Endothelial cell of umbilical vein (primary cell): ENCODE results near the gene COL5A1. TPM values are rescaled to one million over a fixed set of nuclear protein-coding genes. Genes with fewer than 3 reads are reported as not detected.

Experiments
- BruUV-seq: library from RNA; stranded (reverse); fragments of 400-500 nt; replicated peaks from 2 replicates; lab custom pipeline; 2021; lab: Mats Ljungman, UMichigan
- CTCF ChIA-PET: fragments of 300-600, 350-600 bp; sonication (Branson Sonifier 250); formaldehyde crosslinking; loops from one replicate; lab custom pipeline; 2021; ENCODE audit warnings: antibody characterized with exemption, inconsistent platforms; lab: Charles Lee
- POLR2A ChIA-PET: fragments of 300-600, 350-600 bp; sonication (Branson Sonifier 250); formaldehyde crosslinking; loops from one replicate; lab custom pipeline; 2021; ENCODE audit warnings: antibody characterized with exemption, inconsistent platforms; lab: Charles Lee
- DNase-seq: peaks from one replicate; pipeline ENCODE4 v3.0.0-alpha.2; 2011; ENCODE audit warnings: low read depth, low spot score
- FAIRE-seq: peaks from 2 replicates; lab custom pipeline; 2011; peaks lifted over from hg19 to GRCh38; lab: Jason Lieb, UNC
- H2AFZ ChIP-seq: 2 replicates; pipeline ENCODE4 v1.6.0; 2012; ENCODE audit warnings: low read depth, low read length, control low read depth, inconsistent platforms
- H3K27ac ChIP-seq: 2 replicates; pipeline ENCODE4 v1.5.1; 2011; ENCODE audit warnings: low read depth, mild to moderate bottlenecking, control low read depth, low read length, moderate library complexity; ENCODE audit not compliant: insufficient read depth
- H3K27me3 ChIP-seq, 2 experiments: 2 replicates each; pipeline versions ENCODE4 v1.6.0 to v1.6.1; 2011; ENCODE audit warnings: low read length in 2 of 2, mixed read lengths in 1 of 2; ENCODE audit not compliant: control insufficient read depth in 2 of 2, insufficient read depth in 2 of 2
- H3K36me3 ChIP-seq, 2 experiments: 2 replicates in 1 of 2; 3 replicates in 1 of 2; pipeline ENCODE4 v1.5.1; 2011; ENCODE audit warnings: low read length in 2 of 2, mild to moderate bottlenecking in 1 of 2, moderate library complexity in 1 of 2; ENCODE audit not compliant: control insufficient read depth in 2 of 2, insufficient read depth in 2 of 2; ENCODE audit errors: extremely low read depth in 1 of 2
- H3K4me1 ChIP-seq: 3 replicates; pipeline ENCODE4 v1.5.1; 2011; ENCODE audit warnings: mild to moderate bottlenecking, low read length; ENCODE audit not compliant: control insufficient read depth, insufficient read depth; ENCODE audit errors: extremely low read depth
- H3K4me2 ChIP-seq: 2 replicates; pipeline ENCODE4 v1.6.1; 2011; ENCODE audit warnings: low read length, control low read depth, mixed read lengths; ENCODE audit not compliant: insufficient read depth
- H3K4me3 ChIP-seq, 3 experiments: fragments of 200-600 bp in 1 of 3; sonication (generic), shearing (Covaris generic) in 1 of 3; replicated peaks in 1 of 3; 2 replicates each; pipeline ENCODE4 v1.5.1; 2011 to 2016; ENCODE audit warnings: control low read depth in 3 of 3, low read length in 3 of 3, mild to moderate bottlenecking in 2 of 3, inconsistent platforms in 1 of 3, low read depth in 1 of 3, moderate library complexity in 1 of 3; ENCODE audit not compliant: insufficient read depth in 1 of 3
- H3K79me2 ChIP-seq: 2 replicates; pipeline ENCODE4 v1.6.0; 2012; ENCODE audit warnings: low read length, inconsistent platforms; ENCODE audit not compliant: control insufficient read depth, insufficient read depth
- H3K9ac ChIP-seq: replicated peaks from 2 replicates; pipeline ENCODE3; 2011; ENCODE audit warnings: low read length, control low read depth; ENCODE audit not compliant: insufficient read depth; ENCODE audit errors: extremely low read depth
- H3K9me1 ChIP-seq: replicated peaks from 3 replicates; pipeline ENCODE4 v1.6.0; 2011; ENCODE audit warnings: mild to moderate bottlenecking, low read length; ENCODE audit not compliant: control insufficient read depth, insufficient read depth; ENCODE audit errors: extremely low read depth
- H3K9me3 ChIP-seq: replicated peaks from 2 replicates; pipeline ENCODE4 v1.5.1; 2012; ENCODE audit warnings: low read length, inconsistent platforms; ENCODE audit not compliant: control insufficient read depth, insufficient read depth
- H4K20me1 ChIP-seq: replicated peaks from 2 replicates; pipeline ENCODE3; 2011; ENCODE audit warnings: mild to moderate bottlenecking, low read length; ENCODE audit not compliant: control insufficient read depth, insufficient read depth; ENCODE audit errors: extremely low read depth
- CTCF ChIP-seq, 2 donors: IDR thresholded peaks; 1 replicate in 1 of 2; 2 replicates in 1 of 2; pipeline ENCODE4 v1.5.1; 2011; ENCODE audit warnings: low read length in 2 of 2, mild to moderate bottlenecking in 2 of 2, moderate library complexity in 2 of 2, control low read depth in 1 of 2, inconsistent platforms in 1 of 2, low read depth in 1 of 2; ENCODE audit not compliant: insufficient read depth in 1 of 2; ENCODE audit errors: extremely low read depth in 1 of 2
- EZH2 ChIP-seq: IDR thresholded peaks from 2 replicates; pipeline ENCODE4 v1.6.1; 2012; ENCODE audit warnings: borderline replicate concordance, low read depth, mild to moderate bottlenecking, moderate library complexity, low read length, inconsistent platforms; ENCODE audit not compliant: severe bottlenecking
- FOS ChIP-seq: IDR thresholded peaks from 2 replicates; pipeline ENCODE4 v1.6.1; 2011; ENCODE audit warnings: mild to moderate bottlenecking, low read length, moderate library complexity, borderline replicate concordance; ENCODE audit not compliant: insufficient read depth
- GATA2 ChIP-seq: IDR thresholded peaks from 2 replicates; pipeline ENCODE4 v1.7.0; 2011; ENCODE audit warnings: low read depth, mild to moderate bottlenecking, moderate library complexity, mixed read lengths, low read length; ENCODE audit not compliant: insufficient read length, insufficient read depth
- JUN ChIP-seq: IDR thresholded peaks from 2 replicates; pipeline ENCODE4 v1.6.1; 2011; ENCODE audit warnings: borderline replicate concordance, low read depth; ENCODE audit not compliant: insufficient read length, insufficient read depth
- MAX ChIP-seq: IDR thresholded peaks from 2 replicates; pipeline ENCODE4 v1.6.1; 2011; ENCODE audit not compliant: insufficient read depth, insufficient read length
- MYC ChIP-seq: IDR thresholded peaks from one replicate; pipeline ENCODE4 v1.6.1; 2011; ENCODE audit warnings: mild to moderate bottlenecking, low read depth, low read length
- POLR2A ChIP-seq: IDR thresholded peaks from 2 replicates; pipeline ENCODE4 v1.6.1; 2012; ENCODE audit warnings: low read depth, mild to moderate bottlenecking, control low read depth, low read length
- POLR2AphosphoS5 ChIP-seq: IDR thresholded peaks from 2 replicates; pipeline ENCODE4 v1.6.1; 2012; ENCODE audit warnings: low read depth, mild to moderate bottlenecking, control low read depth, low read length, moderate library complexity; ENCODE audit not compliant: insufficient read depth
- dilution Hi-C: fragments of 300-500 bp; cut with MboI; formaldehyde crosslinking; loops from one replicate; pipeline ENCODE4 v1.15.0; 2019; ENCODE audit warnings: low sequenced_read_pairs; ENCODE audit not compliant: extremely low pct_ligation_motif_present
- intact Hi-C: fragments of 100-400 bp; cut with micrococcal nuclease; formaldehyde crosslinking; loops from one replicate; pipeline ENCODE4 v1.10.0; 2022
- polyA plus RNA-seq, 4 experiments: library from polyadenylated mRNA; depleted of rRNA in 3 of 4; stranded (reverse) in 3 of 4; unstranded in 1 of 4; fragments of >200 nt; gene quantifications; 2 replicates each; pipeline versions ENCODE4 v1.2.1 to v1.2.3, GENCODE V29; 2011 to 2012; ENCODE audit warnings: missing spikeins in 1 of 4
- total RNA-seq: library from RNA; stranded (reverse); gene quantifications from 2 replicates; pipeline ENCODE4 v1.2.3, GENCODE V29; 2021

Gene COL5A1
- total and polyA plus RNA-seq, 2 donors (not counting 3 experiments of a cell fraction or from before 2014, with no cell fraction given), result 97.4 to 175 TPM

GRCh38 chr9:134710901-134711300 is 69.3 kb downstream of the COL5A1 start:
- Histone ChIP-seq H4K20me1 (no peaks in the 10 kb centered on the region), H3K4me2 (no peak overlapping the region), H3K79me2 (peaks cover 7% of the 10 kb centered on the region), H3K36me3 (peaks cover 3% of the 10 kb centered on the region in 2 experiments), H3K9me3 (no peaks in the 10 kb centered on the region), H3K4me1 (no peaks in the 10 kb centered on the region), H3K27ac (no peak overlapping the region), H2AFZ (no peak overlapping the region), H3K9me1 (no peaks in the 10 kb centered on the region), H3K27me3 (no peaks in the 10 kb centered on the region), H3K4me3 (no peak overlapping the region), H3K9ac (no peak overlapping the region)
- DNase-seq (no peak), FAIRE-seq (no peak)
- no TSS peak for BruUV-seq
- intact Hi-C loops, result no loop called here
- dilution Hi-C loops, result no loop called here
- ChIA-PET POLR2A (no interaction called here), CTCF (no interaction called here)
- no peak for TF ChIP-seq POLR2A
- TF ChIP-seq FOS, result no peak
- TF ChIP-seq EZH2, result no peak
- TF ChIP-seq JUN, result no peak
- TF ChIP-seq MYC, result no peak

- dilution Hi-C loops, result no loop called here
Measured at GRCh38 chr9:134712243-134712642, 70.6 kb downstream of the COL5A1 start.

More at GRCh38 chr9:134712243-134712642, 70.6 kb downstream of the COL5A1 start:
- no peaks in the 10 kb centered on the region for H3K9me1 ChIP-seq
- no peaks in the 10 kb centered on the region for H3K4me1 ChIP-seq
- no peak for DNase-seq
- H2AFZ ChIP-seq, result no peak overlapping the region
- FAIRE-seq, result no peak
- no peak overlapping the region for H3K4me2 ChIP-seq
- peaks cover 3 to 6% of the 10 kb centered on the region in 2 experiments for H3K36me3 ChIP-seq
- no peaks in the 10 kb centered on the region for H3K27me3 ChIP-seq
- POLR2A ChIA-PET, result no interaction called here
- no TSS peak for BruUV-seq
- H3K27ac ChIP-seq, result no peak overlapping the region
- peaks cover 7% of the 10 kb centered on the region for H3K79me2 ChIP-seq
- TF ChIP-seq FOS, result no peak
- no peak for TF ChIP-seq POLR2A
- TF ChIP-seq MYC, result no peak
- TF ChIP-seq CTCF (IDR thresholded peaks at IDR 0.05; ENCODE audit: extremely low read depth in 1 of 2, insufficient read depth in 1 of 2, low read depth in 1 of 2, low read length in 2 of 2), result no peak
- no peak for TF ChIP-seq JUN
- TF ChIP-seq GATA2, result no peak
- no peak for TF ChIP-seq EZH2
- TF ChIP-seq POLR2AphosphoS5, result no peak
- TF ChIP-seq MAX, result no peak
- H4K20me1 ChIP-seq, result no peaks in the 10 kb centered on the region
- intact Hi-C loops, result no loop called here
- CTCF ChIA-PET, result no interaction called here
- H3K9ac ChIP-seq, result no peak overlapping the region
- H3K9me3 ChIP-seq, result no peaks in the 10 kb centered on the region
- H3K4me3 ChIP-seq, result no peak overlapping the region
